Activated naive CD4-positive, alpha-beta T cell treated with anti-CD3 and anti-CD28 coated beads, Interleukin-2, amount 10 ng/mL, durations not matched to agents 7 days and 5 days (primary cell): ENCODE results near the gene DDOST.

Source experiments
- CTCF ChIA-PET: fragments of 350-600 bp; sonication (Branson Sonifier 250); formaldehyde crosslinking; loops from one replicate; lab custom pipeline; 2021; ENCODE audit warnings: antibody characterized with exemption; lab: Charles Lee
- DNase-seq: peaks from one replicate; pipeline ENCODE4 v3.0.0-alpha.2; 2020
- H3K27ac Mint-ChIP-seq: one replicate; pipeline ENCODE4 v1.8.0; 2021; ENCODE audit warnings: mild to moderate bottlenecking, moderate library complexity, mixed read lengths
- H3K27me3 Mint-ChIP-seq: one replicate; pipeline ENCODE4 v1.8.0; 2021; ENCODE audit warnings: mild to moderate bottlenecking, mixed read lengths
- H3K36me3 Mint-ChIP-seq: one replicate; pipeline ENCODE4 v1.8.0; 2021; ENCODE audit warnings: mixed read lengths
- H3K4me1 Mint-ChIP-seq: one replicate; pipeline ENCODE4 v1.8.0; 2021; ENCODE audit warnings: mixed read lengths
- H3K4me3 Mint-ChIP-seq: one replicate; pipeline ENCODE4 v1.8.0; 2021; ENCODE audit warnings: mild to moderate bottlenecking, moderate library complexity, mixed read lengths
- H3K9me3 Mint-ChIP-seq: one replicate; pipeline ENCODE4 v1.8.0; 2021; ENCODE audit warnings: mixed read lengths

The DDOST gene

GRCh38 chr1:20663365-20663764, 2.2 kb upstream of the DDOST start:
- H3K27me3 Mint-ChIP-seq: peaks cover 3% of the 10 kb centered on the region
- H3K36me3 Mint-ChIP-seq: peaks cover 20% of the 10 kb centered on the region
- no peak overlapping the region for H3K27ac Mint-ChIP-seq
- H3K9me3 Mint-ChIP-seq: no peaks in the 10 kb centered on the region
- peaks cover 45% of the 10 kb centered on the region for H3K4me1 Mint-ChIP-seq
- CTCF ChIA-PET: interaction anchor here (0.9 to 1.0 kb wide), 2 partner anchors 29 to 31 kb away, joined by 3 read pairs; no protein-coding TSS in a partner anchor
- DNase-seq: no peak
- no peak overlapping the region for H3K4me3 Mint-ChIP-seq

GRCh38 chr1:20662110-20662475, 924 bp upstream of the DDOST start:
- Mint-ChIP-seq H3K36me3 (peaks cover 27% of the 10 kb centered on the region), H3K4me1 (peaks cover 53% of the 10 kb centered on the region), H3K27me3 (peaks cover 3% of the 10 kb centered on the region), H3K4me3 (peak overlapping the region; percentile 100), H3K27ac (peak overlapping the region; percentile 97), H3K9me3 (no peaks in the 10 kb centered on the region)
- no peak for DNase-seq
- CTCF ChIA-PET: interaction anchor here (1.2 kb wide), 1 partner anchor 20 kb away, joined by 3 read pairs; no protein-coding TSS in a partner anchor

- DNase-seq: no peak
- CTCF ChIA-PET: interaction anchor here (0.9 to 1.8 kb wide), 2 partner anchors 27 to 28 kb away, joined by 3 to 8 read pairs; partner anchors contain the start of gene PINK1
- H3K4me1 Mint-ChIP-seq: peaks cover 56% of the 10 kb centered on the region
- peaks cover 38% of the 10 kb centered on the region for H3K36me3 Mint-ChIP-seq
- no peaks in the 10 kb centered on the region for H3K9me3 Mint-ChIP-seq
- H3K27ac Mint-ChIP-seq: peak overlapping the region; percentile 97
- peaks cover 3% of the 10 kb centered on the region for H3K27me3 Mint-ChIP-seq
- H3K4me3 Mint-ChIP-seq: peak overlapping the region; percentile 100
These were observed 342 bp downstream of the DDOST start for GRCh38 chr1:20660847-20661206.

GRCh38 chr1:20660363-20660762, 806 bp downstream of the DDOST start:
- no peak for DNase-seq
- no peaks in the 10 kb centered on the region for H3K9me3 Mint-ChIP-seq
- H3K4me1 Mint-ChIP-seq: peaks cover 51% of the 10 kb centered on the region
- CTCF ChIA-PET: interaction anchor here (1.8 kb wide), 1 partner anchor 26 kb away, joined by 8 read pairs; the partner anchor contains the start of gene PINK1
- H3K36me3 Mint-ChIP-seq: peaks cover 43% of the 10 kb centered on the region
- H3K27ac Mint-ChIP-seq: peak overlapping the region; percentile 97
- peaks cover 3% of the 10 kb centered on the region for H3K27me3 Mint-ChIP-seq
- H3K4me3 Mint-ChIP-seq: peak overlapping the region; percentile 100

GRCh38 chr1:20658166-20658915, 2.8 kb downstream of the DDOST start:
- CTCF ChIA-PET: no interaction called here
- peak overlapping the region; percentile 67 for H3K27ac Mint-ChIP-seq
- no peaks in the 10 kb centered on the region for H3K27me3 Mint-ChIP-seq
- DNase-seq: no peak
- H3K9me3 Mint-ChIP-seq: no peaks in the 10 kb centered on the region
- H3K4me1 Mint-ChIP-seq: peaks cover 51% of the 10 kb centered on the region
- no peak overlapping the region for H3K4me3 Mint-ChIP-seq
- H3K36me3 Mint-ChIP-seq: peaks cover 57% of the 10 kb centered on the region

- H3K27me3 Mint-ChIP-seq: no peaks in the 10 kb centered on the region
- H3K9me3 Mint-ChIP-seq: no peaks in the 10 kb centered on the region
- H3K27ac Mint-ChIP-seq: no peak overlapping the region
- peaks cover 68% of the 10 kb centered on the region for H3K36me3 Mint-ChIP-seq
- peaks cover 43% of the 10 kb centered on the region for H3K4me1 Mint-ChIP-seq
- H3K4me3 Mint-ChIP-seq: no peak overlapping the region
- DNase-seq: no peak
- CTCF ChIA-PET: no interaction called here
These were observed 4.1 kb downstream of the DDOST start for GRCh38 chr1:20657024-20657423.

GRCh38 chr1:20654104-20654690, 7.0 kb downstream of the DDOST start:
- no peak overlapping the region for H3K4me3 Mint-ChIP-seq
- CTCF ChIA-PET: interaction anchor here (0.9 kb wide), 1 partner anchor 42 kb away, joined by 3 read pairs; no protein-coding TSS in a partner anchor
- DNase-seq: no peak

GRCh38 chr1:20652300-20652699, 8.9 kb downstream of the DDOST start:
- H3K4me1 Mint-ChIP-seq: peaks cover 9% of the 10 kb centered on the region
- DNase-seq: no peak
- H3K9me3 Mint-ChIP-seq: no peaks in the 10 kb centered on the region
- CTCF ChIA-PET: no interaction called here
- H3K27me3 Mint-ChIP-seq: no peaks in the 10 kb centered on the region
- H3K27ac Mint-ChIP-seq: no peak overlapping the region
- no peak overlapping the region for H3K4me3 Mint-ChIP-seq
- H3K36me3 Mint-ChIP-seq: peaks cover 65% of the 10 kb centered on the region

More at GRCh38 chr1:20654104-20654690, 7.0 kb downstream of the DDOST start:
- H3K27ac Mint-ChIP-seq: no peak overlapping the region
- H3K4me1 Mint-ChIP-seq: peaks cover 22% of the 10 kb centered on the region
- no peaks in the 10 kb centered on the region for H3K27me3 Mint-ChIP-seq
- H3K36me3 Mint-ChIP-seq: peaks cover 68% of the 10 kb centered on the region
- no peaks in the 10 kb centered on the region for H3K9me3 Mint-ChIP-seq

- H3K4me1 Mint-ChIP-seq: no peaks in the 10 kb centered on the region
- H3K27me3 Mint-ChIP-seq: no peaks in the 10 kb centered on the region
- H3K36me3 Mint-ChIP-seq: peaks cover 38% of the 10 kb centered on the region
- no peak overlapping the region for H3K4me3 Mint-ChIP-seq
- H3K27ac Mint-ChIP-seq: no peak overlapping the region
- no peak for DNase-seq
- CTCF ChIA-PET: no interaction called here
- no peaks in the 10 kb centered on the region for H3K9me3 Mint-ChIP-seq
These were observed 12.2 kb downstream of the DDOST start for GRCh38 chr1:20648946-20649345.

- Mint-ChIP-seq H3K27ac (no peak overlapping the region), H3K27me3 (no peaks in the 10 kb centered on the region), H3K4me1 (no peaks in the 10 kb centered on the region), H3K36me3 (peaks cover 34% of the 10 kb centered on the region), H3K9me3 (no peaks in the 10 kb centered on the region), H3K4me3 (no peak overlapping the region)
- CTCF ChIA-PET: interaction anchor here (1.2 kb wide), 1 partner anchor 9 kb away, joined by 4 read pairs; no protein-coding TSS in a partner anchor
- no peak for DNase-seq
These were observed 12.7 kb downstream of the DDOST start for GRCh38 chr1:20648438-20648837.

- no peak for DNase-seq
- Mint-ChIP-seq H3K4me1 (no peaks in the 10 kb centered on the region), H3K9me3 (no peaks in the 10 kb centered on the region), H3K27me3 (no peaks in the 10 kb centered on the region), H3K4me3 (no peak overlapping the region), H3K36me3 (peaks cover 15% of the 10 kb centered on the region), H3K27ac (no peak overlapping the region)
- CTCF ChIA-PET: interaction anchor here (0.6 to 1.7 kb wide), 3 partner anchors 13 to 531 kb away, joined by 3 to 4 read pairs (median 3); no protein-coding TSS in a partner anchor
These were observed 15.8 kb downstream of the DDOST start for GRCh38 chr1:20645414-20645813.

GRCh38 chr1:20644416-20644815, 16.8 kb downstream of the DDOST start:
- no peaks in the 10 kb centered on the region for H3K27me3 Mint-ChIP-seq
- CTCF ChIA-PET: no interaction called here
- H3K4me3 Mint-ChIP-seq: no peak overlapping the region
- no peak for DNase-seq
- peaks cover 6% of the 10 kb centered on the region for H3K36me3 Mint-ChIP-seq
- H3K9me3 Mint-ChIP-seq: no peaks in the 10 kb centered on the region
- H3K27ac Mint-ChIP-seq: no peak overlapping the region
- no peaks in the 10 kb centered on the region for H3K4me1 Mint-ChIP-seq

GRCh38 chr1:20643080-20643479, 18.1 kb downstream of the DDOST start:
- H3K27ac Mint-ChIP-seq: no peak overlapping the region
- DNase-seq: no peak
- H3K4me3 Mint-ChIP-seq: no peak overlapping the region
- H3K4me1 Mint-ChIP-seq: no peaks in the 10 kb centered on the region
- CTCF ChIA-PET: interaction anchor here (1.0 to 1.3 kb wide), 2 partner anchors 10 to 68 kb away, joined by 3 to 4 read pairs; no protein-coding TSS in a partner anchor
- H3K27me3 Mint-ChIP-seq: no peaks in the 10 kb centered on the region
- no peaks in the 10 kb centered on the region for H3K36me3 Mint-ChIP-seq
- no peaks in the 10 kb centered on the region for H3K9me3 Mint-ChIP-seq

- CTCF ChIA-PET: interaction anchor here (0.6 to 2.1 kb wide), 4 partner anchors 10 to 375 kb away, joined by 4 to 8 read pairs (median 4); partner anchors contain the start of gene PINK1
- H3K27me3 Mint-ChIP-seq: no peaks in the 10 kb centered on the region
- H3K27ac Mint-ChIP-seq: no peak overlapping the region
- no peaks in the 10 kb centered on the region for H3K36me3 Mint-ChIP-seq
- H3K9me3 Mint-ChIP-seq: no peaks in the 10 kb centered on the region
- no peaks in the 10 kb centered on the region for H3K4me1 Mint-ChIP-seq
- no peak overlapping the region for H3K4me3 Mint-ChIP-seq
- no peak for DNase-seq
These were observed 19.2 kb downstream of the DDOST start for GRCh38 chr1:20641975-20642374.
